Endothelial cell of umbilical vein (primary cell): Measurements from ENCODE around the gene EMP2. TPM values are rescaled to one million over a fixed set of nuclear protein-coding genes. Genes with fewer than 3 reads are reported as not detected.

Source experiments
- BruUV-seq: library from RNA; stranded (reverse); fragments of 400-500 nt; replicated peaks from 2 replicates; lab custom pipeline; 2021; lab: Mats Ljungman, UMichigan
- CTCF ChIA-PET: fragments of 300-600, 350-600 bp; sonication (Branson Sonifier 250); formaldehyde crosslinking; loops from one replicate; lab custom pipeline; 2021; ENCODE audit warnings: antibody characterized with exemption, inconsistent platforms; lab: Charles Lee
- POLR2A ChIA-PET: fragments of 300-600, 350-600 bp; sonication (Branson Sonifier 250); formaldehyde crosslinking; loops from one replicate; lab custom pipeline; 2021; ENCODE audit warnings: antibody characterized with exemption, inconsistent platforms; lab: Charles Lee
- DNase-seq: peaks from one replicate; pipeline ENCODE4 v3.0.0-alpha.2; 2011; ENCODE audit warnings: low read depth, low spot score
- FAIRE-seq: peaks from 2 replicates; lab custom pipeline; 2011; peaks lifted over from hg19 to GRCh38; lab: Jason Lieb, UNC
- H2AFZ ChIP-seq: 2 replicates; pipeline ENCODE4 v1.6.0; 2012; ENCODE audit warnings: low read depth, low read length, control low read depth, inconsistent platforms
- H3K27ac ChIP-seq: 2 replicates; pipeline ENCODE4 v1.5.1; 2011; ENCODE audit warnings: low read depth, mild to moderate bottlenecking, control low read depth, low read length, moderate library complexity; ENCODE audit not compliant: insufficient read depth
- H3K27me3 ChIP-seq, 2 experiments: 2 replicates each; pipeline versions ENCODE4 v1.6.0 to v1.6.1; 2011; ENCODE audit warnings: low read length in 2 of 2, mixed read lengths in 1 of 2; ENCODE audit not compliant: control insufficient read depth in 2 of 2, insufficient read depth in 2 of 2
- H3K36me3 ChIP-seq, 2 experiments: 2 replicates in 1 of 2; 3 replicates in 1 of 2; pipeline ENCODE4 v1.5.1; 2011; ENCODE audit warnings: low read length in 2 of 2, mild to moderate bottlenecking in 1 of 2, moderate library complexity in 1 of 2; ENCODE audit not compliant: control insufficient read depth in 2 of 2, insufficient read depth in 2 of 2; ENCODE audit errors: extremely low read depth in 1 of 2
- H3K4me1 ChIP-seq: 3 replicates; pipeline ENCODE4 v1.5.1; 2011; ENCODE audit warnings: mild to moderate bottlenecking, low read length; ENCODE audit not compliant: control insufficient read depth, insufficient read depth; ENCODE audit errors: extremely low read depth
- H3K4me2 ChIP-seq: 2 replicates; pipeline ENCODE4 v1.6.1; 2011; ENCODE audit warnings: low read length, control low read depth, mixed read lengths; ENCODE audit not compliant: insufficient read depth
- H3K4me3 ChIP-seq, 3 experiments: fragments of 200-600 bp in 1 of 3; sonication (generic), shearing (Covaris generic) in 1 of 3; replicated peaks in 1 of 3; 2 replicates each; pipeline ENCODE4 v1.5.1; 2011 to 2016; ENCODE audit warnings: control low read depth in 3 of 3, low read length in 3 of 3, mild to moderate bottlenecking in 2 of 3, inconsistent platforms in 1 of 3, low read depth in 1 of 3, moderate library complexity in 1 of 3; ENCODE audit not compliant: insufficient read depth in 1 of 3
- H3K79me2 ChIP-seq: 2 replicates; pipeline ENCODE4 v1.6.0; 2012; ENCODE audit warnings: low read length, inconsistent platforms; ENCODE audit not compliant: control insufficient read depth, insufficient read depth
- H3K9ac ChIP-seq: replicated peaks from 2 replicates; pipeline ENCODE3; 2011; ENCODE audit warnings: low read length, control low read depth; ENCODE audit not compliant: insufficient read depth; ENCODE audit errors: extremely low read depth
- H3K9me1 ChIP-seq: replicated peaks from 3 replicates; pipeline ENCODE4 v1.6.0; 2011; ENCODE audit warnings: mild to moderate bottlenecking, low read length; ENCODE audit not compliant: control insufficient read depth, insufficient read depth; ENCODE audit errors: extremely low read depth
- H3K9me3 ChIP-seq: replicated peaks from 2 replicates; pipeline ENCODE4 v1.5.1; 2012; ENCODE audit warnings: low read length, inconsistent platforms; ENCODE audit not compliant: control insufficient read depth, insufficient read depth
- H4K20me1 ChIP-seq: replicated peaks from 2 replicates; pipeline ENCODE3; 2011; ENCODE audit warnings: mild to moderate bottlenecking, low read length; ENCODE audit not compliant: control insufficient read depth, insufficient read depth; ENCODE audit errors: extremely low read depth
- EZH2 ChIP-seq: IDR thresholded peaks from 2 replicates; pipeline ENCODE4 v1.6.1; 2012; ENCODE audit warnings: borderline replicate concordance, low read depth, mild to moderate bottlenecking, moderate library complexity, low read length, inconsistent platforms; ENCODE audit not compliant: severe bottlenecking
- FOS ChIP-seq: IDR thresholded peaks from 2 replicates; pipeline ENCODE4 v1.6.1; 2011; ENCODE audit warnings: mild to moderate bottlenecking, low read length, moderate library complexity, borderline replicate concordance; ENCODE audit not compliant: insufficient read depth
- GATA2 ChIP-seq: IDR thresholded peaks from 2 replicates; pipeline ENCODE4 v1.7.0; 2011; ENCODE audit warnings: low read depth, mild to moderate bottlenecking, moderate library complexity, mixed read lengths, low read length; ENCODE audit not compliant: insufficient read length, insufficient read depth
- JUN ChIP-seq: IDR thresholded peaks from 2 replicates; pipeline ENCODE4 v1.6.1; 2011; ENCODE audit warnings: borderline replicate concordance, low read depth; ENCODE audit not compliant: insufficient read length, insufficient read depth
- MYC ChIP-seq: IDR thresholded peaks from one replicate; pipeline ENCODE4 v1.6.1; 2011; ENCODE audit warnings: mild to moderate bottlenecking, low read depth, low read length
- POLR2A ChIP-seq: IDR thresholded peaks from 2 replicates; pipeline ENCODE4 v1.6.1; 2012; ENCODE audit warnings: low read depth, mild to moderate bottlenecking, control low read depth, low read length
- POLR2AphosphoS5 ChIP-seq: IDR thresholded peaks from 2 replicates; pipeline ENCODE4 v1.6.1; 2012; ENCODE audit warnings: low read depth, mild to moderate bottlenecking, control low read depth, low read length, moderate library complexity; ENCODE audit not compliant: insufficient read depth
- dilution Hi-C: fragments of 300-500 bp; cut with MboI; formaldehyde crosslinking; loops from one replicate; pipeline ENCODE4 v1.15.0; 2019; ENCODE audit warnings: low sequenced_read_pairs; ENCODE audit not compliant: extremely low pct_ligation_motif_present
- intact Hi-C: fragments of 100-400 bp; cut with micrococcal nuclease; formaldehyde crosslinking; loops from one replicate; pipeline ENCODE4 v1.10.0; 2022
- polyA plus RNA-seq, 4 experiments: library from polyadenylated mRNA; depleted of rRNA in 3 of 4; stranded (reverse) in 3 of 4; unstranded in 1 of 4; fragments of >200 nt; gene quantifications; 2 replicates each; pipeline versions ENCODE4 v1.2.1 to v1.2.3, GENCODE V29; 2011 to 2012; ENCODE audit warnings: missing spikeins in 1 of 4
- total RNA-seq: library from RNA; stranded (reverse); gene quantifications from 2 replicates; pipeline ENCODE4 v1.2.3, GENCODE V29; 2021
- TF ChIP-seq, protein P1 (sequence below): IDR thresholded peaks from 2 replicates; pipeline ENCODE4 v1.6.1; 2011; ENCODE audit not compliant: insufficient read depth, insufficient read length
- TF ChIP-seq, protein P2 (sequence below), 2 donors: IDR thresholded peaks; 1 replicate in 1 of 2; 2 replicates in 1 of 2; pipeline ENCODE4 v1.5.1; 2011; ENCODE audit warnings: low read length in 2 of 2, mild to moderate bottlenecking in 2 of 2, moderate library complexity in 2 of 2, control low read depth in 1 of 2, inconsistent platforms in 1 of 2, low read depth in 1 of 2; ENCODE audit not compliant: insufficient read depth in 1 of 2; ENCODE audit errors: extremely low read depth in 1 of 2

EMP2 gene
- total and polyA plus RNA-seq, 2 donors (not counting 3 experiments of a cell fraction or from before 2014, with no cell fraction given): 19.0 to 25.5 TPM

DNA sequence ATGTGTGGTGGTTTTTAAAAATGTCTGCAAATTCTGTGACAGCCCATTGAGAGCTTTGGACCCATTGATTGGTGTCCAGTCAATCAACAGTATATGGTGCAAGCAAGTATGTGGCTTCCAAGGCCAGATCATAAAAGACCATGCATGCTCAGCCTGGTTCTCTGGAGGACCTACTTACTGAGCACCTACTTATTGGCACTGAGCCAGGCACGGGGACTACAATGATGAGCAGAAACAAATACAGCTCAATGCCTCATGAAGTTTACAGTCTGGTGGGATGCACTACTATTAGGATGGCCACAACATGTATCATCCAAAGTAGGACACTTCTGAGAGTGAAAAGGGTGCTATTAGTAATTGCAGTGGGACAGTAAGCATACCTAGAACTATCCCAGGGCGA, 7.2 kb upstream of the EMP2 start:
- no peak overlapping the region for H3K27ac ChIP-seq
- H2AFZ ChIP-seq: no peak overlapping the region
- no peak overlapping the region for H3K4me2 ChIP-seq
- dilution Hi-C loops: no loop called here
- H3K9ac ChIP-seq: no peak overlapping the region
- no peak overlapping the region for H3K4me3 ChIP-seq
- H3K4me1 ChIP-seq: no peaks in the 10 kb centered on the region
- intact Hi-C loops: no loop called here
- ChIA-PET POLR2A (no interaction called here), CTCF (interaction anchor here (1.8 kb wide), 1 partner anchor 9 kb away, joined by 3 read pairs; no protein-coding TSS in a partner anchor)
- no peak for FAIRE-seq
- no peaks in the 10 kb centered on the region for H4K20me1 ChIP-seq
- peaks cover 6 to 12% of the 10 kb centered on the region in 2 experiments for H3K27me3 ChIP-seq
- no peak for DNase-seq
- no peaks in the 10 kb centered on the region for H3K9me3 ChIP-seq
- no peaks in the 10 kb centered on the region for H3K79me2 ChIP-seq
- no peaks in the 10 kb centered on the region for H3K9me1 ChIP-seq
- TF ChIP-seq, protein P1, sequence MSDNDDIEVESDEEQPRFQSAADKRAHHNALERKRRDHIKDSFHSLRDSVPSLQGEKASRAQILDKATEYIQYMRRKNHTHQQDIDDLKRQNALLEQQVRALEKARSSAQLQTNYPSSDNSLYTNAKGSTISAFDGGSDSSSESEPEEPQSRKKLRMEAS: no peak
- TF ChIP-seq JUN (no peak), MYC (no peak), POLR2AphosphoS5 (no peak), FOS (no peak), EZH2 (no peak), POLR2A (no peak), GATA2 (no peak)
- TF ChIP-seq, protein P2, sequence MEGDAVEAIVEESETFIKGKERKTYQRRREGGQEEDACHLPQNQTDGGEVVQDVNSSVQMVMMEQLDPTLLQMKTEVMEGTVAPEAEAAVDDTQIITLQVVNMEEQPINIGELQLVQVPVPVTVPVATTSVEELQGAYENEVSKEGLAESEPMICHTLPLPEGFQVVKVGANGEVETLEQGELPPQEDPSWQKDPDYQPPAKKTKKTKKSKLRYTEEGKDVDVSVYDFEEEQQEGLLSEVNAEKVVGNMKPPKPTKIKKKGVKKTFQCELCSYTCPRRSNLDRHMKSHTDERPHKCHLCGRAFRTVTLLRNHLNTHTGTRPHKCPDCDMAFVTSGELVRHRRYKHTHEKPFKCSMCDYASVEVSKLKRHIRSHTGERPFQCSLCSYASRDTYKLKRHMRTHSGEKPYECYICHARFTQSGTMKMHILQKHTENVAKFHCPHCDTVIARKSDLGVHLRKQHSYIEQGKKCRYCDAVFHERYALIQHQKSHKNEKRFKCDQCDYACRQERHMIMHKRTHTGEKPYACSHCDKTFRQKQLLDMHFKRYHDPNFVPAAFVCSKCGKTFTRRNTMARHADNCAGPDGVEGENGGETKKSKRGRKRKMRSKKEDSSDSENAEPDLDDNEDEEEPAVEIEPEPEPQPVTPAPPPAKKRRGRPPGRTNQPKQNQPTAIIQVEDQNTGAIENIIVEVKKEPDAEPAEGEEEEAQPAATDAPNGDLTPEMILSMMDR (IDR thresholded peaks at IDR 0.05; ENCODE audit: extremely low read depth in 1 of 2, insufficient read depth in 1 of 2, low read depth in 1 of 2, low read length in 2 of 2): no peak
- no peaks in the 10 kb centered on the region for H3K36me3 ChIP-seq
- BruUV-seq: no TSS peak
